Osteoblast (primary cell): Measurements from ENCODE around the gene SEPTIN12. TPM values are rescaled to one million over a fixed set of nuclear protein-coding genes. Genes with fewer than 3 reads are reported as not detected.
A peak's percentile ranks its signal among the peaks of the same experiment; 100 is the strongest.

Experiments
- DNase-seq: peaks from one replicate; pipeline ENCODE4 v3.0.0; 2011; ENCODE audit warnings: low spot score, mixed read lengths; ENCODE audit not compliant: insufficient read length; ENCODE audit errors: missing footprints
- H2AFZ ChIP-seq: 2 replicates; pipeline ENCODE4 v1.6.0; 2011; ENCODE audit warnings: mild to moderate bottlenecking, low read length
- H3K27ac ChIP-seq: 2 replicates; pipeline ENCODE4 v1.5.1; 2011; ENCODE audit warnings: mild to moderate bottlenecking, low read depth, low read length, moderate library complexity
- H3K27me3 ChIP-seq: 2 replicates; pipeline ENCODE4 v1.6.0; 2012; ENCODE audit warnings: mild to moderate bottlenecking, control low read depth, inconsistent platforms, low read length, moderate library complexity; ENCODE audit not compliant: insufficient read depth
- H3K36me3 ChIP-seq: 2 replicates; pipeline ENCODE4 v1.5.1; 2011; ENCODE audit warnings: mild to moderate bottlenecking, low read length, control low read depth, moderate library complexity; ENCODE audit not compliant: insufficient read depth
- H3K4me1 ChIP-seq: 2 replicates; pipeline ENCODE4 v1.5.1; 2011; ENCODE audit warnings: mild to moderate bottlenecking, low read length, control low read depth, moderate library complexity; ENCODE audit not compliant: insufficient read depth
- H3K4me2 ChIP-seq: 2 replicates; pipeline ENCODE4 v1.6.0; 2011; ENCODE audit warnings: mild to moderate bottlenecking, low read length; ENCODE audit not compliant: insufficient read depth
- H3K4me3 ChIP-seq: fragments of 200-600 bp; sonication (generic); 3 replicates; pipeline ENCODE4 v1.5.1; 2012; ENCODE audit warnings: mild to moderate bottlenecking, low read length, inconsistent platforms; ENCODE audit not compliant: insufficient read depth
- H3K79me2 ChIP-seq: 2 replicates; pipeline ENCODE4 v1.6.0; 2012; ENCODE audit warnings: mild to moderate bottlenecking, low read length, control low read depth, inconsistent platforms; ENCODE audit not compliant: insufficient read depth
- H3K9me3 ChIP-seq: 2 replicates; pipeline ENCODE4 v1.5.1; 2011; ENCODE audit warnings: low read depth, low read length, control low read depth
- H4K20me1 ChIP-seq: 2 replicates; pipeline ENCODE4 v1.6.0; 2012; ENCODE audit warnings: mild to moderate bottlenecking, low read length, control low read depth; ENCODE audit not compliant: insufficient read depth
- total RNA-seq: library from RNA; depleted of rRNA; stranded (reverse); fragments of >200 nt; gene quantifications from 2 replicates; pipeline ENCODE4 v1.2.3, GENCODE V29; 2012
- TF ChIP-seq, protein P1 (sequence below): IDR thresholded peaks from 2 replicates; pipeline ENCODE4 v1.5.1; 2011; ENCODE audit warnings: mild to moderate bottlenecking, low read depth, low read length, moderate library complexity; ENCODE audit errors: extremely low read depth

SEPTIN12 gene
- total RNA-seq, 1 donor, result not detected

DNA sequence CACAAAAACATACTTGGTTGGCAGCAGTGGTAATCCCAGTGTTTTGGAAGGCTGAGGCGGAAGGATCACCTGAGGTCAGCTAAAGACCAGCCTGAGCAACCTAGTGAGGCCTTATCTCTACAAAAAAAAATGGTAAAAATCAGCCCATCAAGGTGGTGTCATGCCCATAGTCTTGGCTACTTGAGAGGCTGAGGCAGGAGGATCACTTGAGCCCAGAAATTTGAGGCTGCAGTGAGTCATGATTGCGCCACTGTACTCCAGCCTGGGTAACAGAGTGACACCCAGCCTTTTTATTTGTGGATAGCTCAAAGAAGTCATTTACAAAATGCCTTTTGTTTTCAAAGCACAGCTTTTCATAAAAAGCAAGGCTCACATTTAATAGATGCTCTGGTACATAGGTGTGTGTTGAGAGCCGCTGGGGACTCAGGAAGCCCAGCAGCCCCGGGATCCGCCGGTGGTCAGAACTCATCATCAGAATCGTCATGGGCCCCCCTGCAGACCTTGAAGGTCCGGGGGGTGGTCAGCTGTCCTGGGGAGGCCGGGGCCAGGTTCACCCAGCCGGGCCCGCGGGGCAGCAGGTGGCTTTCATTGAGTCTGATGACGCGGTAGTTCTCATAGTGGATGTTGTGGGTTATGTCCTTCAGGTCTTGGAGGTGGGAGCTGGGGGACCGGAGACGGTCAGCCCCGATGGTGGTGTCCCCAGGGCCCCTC lies 10.7 kb downstream of the SEPTIN12 start:
- Histone ChIP-seq H3K27ac (no peak overlapping the region), H2AFZ (no peak overlapping the region), H3K79me2 (no peaks in the 10 kb centered on the region), H3K36me3 (no peaks in the 10 kb centered on the region), H3K4me3 (no peak overlapping the region), H3K4me1 (no peaks in the 10 kb centered on the region), H3K9me3 (no peaks in the 10 kb centered on the region), H3K27me3 (no peaks in the 10 kb centered on the region), H3K4me2 (no peak overlapping the region), H4K20me1 (no peaks in the 10 kb centered on the region)
- TF ChIP-seq, protein P1, sequence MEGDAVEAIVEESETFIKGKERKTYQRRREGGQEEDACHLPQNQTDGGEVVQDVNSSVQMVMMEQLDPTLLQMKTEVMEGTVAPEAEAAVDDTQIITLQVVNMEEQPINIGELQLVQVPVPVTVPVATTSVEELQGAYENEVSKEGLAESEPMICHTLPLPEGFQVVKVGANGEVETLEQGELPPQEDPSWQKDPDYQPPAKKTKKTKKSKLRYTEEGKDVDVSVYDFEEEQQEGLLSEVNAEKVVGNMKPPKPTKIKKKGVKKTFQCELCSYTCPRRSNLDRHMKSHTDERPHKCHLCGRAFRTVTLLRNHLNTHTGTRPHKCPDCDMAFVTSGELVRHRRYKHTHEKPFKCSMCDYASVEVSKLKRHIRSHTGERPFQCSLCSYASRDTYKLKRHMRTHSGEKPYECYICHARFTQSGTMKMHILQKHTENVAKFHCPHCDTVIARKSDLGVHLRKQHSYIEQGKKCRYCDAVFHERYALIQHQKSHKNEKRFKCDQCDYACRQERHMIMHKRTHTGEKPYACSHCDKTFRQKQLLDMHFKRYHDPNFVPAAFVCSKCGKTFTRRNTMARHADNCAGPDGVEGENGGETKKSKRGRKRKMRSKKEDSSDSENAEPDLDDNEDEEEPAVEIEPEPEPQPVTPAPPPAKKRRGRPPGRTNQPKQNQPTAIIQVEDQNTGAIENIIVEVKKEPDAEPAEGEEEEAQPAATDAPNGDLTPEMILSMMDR, result no peak
- peak; percentile 19 for DNase-seq

DNA sequence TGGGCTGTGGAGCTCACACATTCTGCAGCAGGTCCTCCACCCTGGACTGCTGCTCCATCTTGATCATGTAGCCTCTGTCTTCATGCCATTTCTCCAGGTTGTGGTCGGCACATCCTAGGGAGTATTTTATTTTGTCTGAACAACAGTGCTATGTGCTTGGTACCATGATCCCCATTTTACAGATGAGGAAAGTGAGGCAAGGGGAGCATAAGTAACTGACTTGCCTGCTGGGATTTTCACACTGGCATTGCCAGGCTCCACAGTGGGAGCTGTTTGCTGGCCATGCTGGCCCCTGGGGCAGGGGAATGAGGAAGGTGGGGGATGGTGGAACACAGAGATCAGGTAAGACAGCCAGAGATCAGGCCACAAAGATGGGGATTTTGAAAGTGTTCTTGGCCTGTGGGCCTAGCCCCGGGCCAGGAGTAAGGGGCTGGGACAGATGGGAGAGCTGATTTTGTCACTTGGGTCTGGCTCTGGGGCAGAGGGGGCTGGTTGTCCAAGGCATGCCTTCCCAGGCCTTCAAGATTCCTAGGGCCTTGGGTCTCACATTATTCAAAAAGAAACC lies 11.9 kb downstream of the SEPTIN12 start:
- TF ChIP-seq, protein P1, result no peak
- no peaks in the 10 kb centered on the region for H3K9me3 ChIP-seq
- no peaks in the 10 kb centered on the region for H3K36me3 ChIP-seq
- H2AFZ ChIP-seq, result no peak overlapping the region
- no peaks in the 10 kb centered on the region for H4K20me1 ChIP-seq
- H3K79me2 ChIP-seq, result no peaks in the 10 kb centered on the region
- H3K27me3 ChIP-seq, result no peaks in the 10 kb centered on the region
- no peaks in the 10 kb centered on the region for H3K4me1 ChIP-seq
- no peak overlapping the region for H3K27ac ChIP-seq
- H3K4me2 ChIP-seq, result no peak overlapping the region
- DNase-seq, result peak; percentile 61
- H3K4me3 ChIP-seq, result no peak overlapping the region

DNA sequence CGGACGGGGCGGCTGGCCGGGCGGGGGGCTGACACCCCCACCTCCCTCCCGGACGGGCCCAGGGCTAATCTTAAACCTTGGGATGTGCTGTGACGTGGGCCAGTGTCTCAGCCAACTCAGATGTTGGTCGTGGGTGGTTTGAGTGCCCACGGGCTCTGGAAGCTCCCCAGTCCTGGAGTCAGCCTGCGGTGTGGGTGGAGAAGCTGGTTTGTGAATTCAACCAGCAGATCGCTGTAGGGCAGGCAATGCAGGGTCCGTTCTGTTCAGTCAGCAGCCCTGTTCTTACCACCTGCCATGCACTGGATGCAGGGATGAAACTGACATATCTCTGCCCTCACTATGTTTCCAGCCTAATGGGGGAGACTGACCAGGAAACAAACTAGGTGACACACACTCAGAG lies 13.1 kb downstream of the SEPTIN12 start:
- Histone ChIP-seq H3K79me2 (no peaks in the 10 kb centered on the region), H3K27me3 (no peaks in the 10 kb centered on the region), H4K20me1 (no peaks in the 10 kb centered on the region), H3K36me3 (no peaks in the 10 kb centered on the region), H2AFZ (no peak overlapping the region), H3K4me3 (no peak overlapping the region), H3K4me1 (no peaks in the 10 kb centered on the region), H3K27ac (no peak overlapping the region), H3K4me2 (no peak overlapping the region), H3K9me3 (no peaks in the 10 kb centered on the region)
- peak; percentile 51 for DNase-seq
- TF ChIP-seq, protein P1, result no peak

DNA sequence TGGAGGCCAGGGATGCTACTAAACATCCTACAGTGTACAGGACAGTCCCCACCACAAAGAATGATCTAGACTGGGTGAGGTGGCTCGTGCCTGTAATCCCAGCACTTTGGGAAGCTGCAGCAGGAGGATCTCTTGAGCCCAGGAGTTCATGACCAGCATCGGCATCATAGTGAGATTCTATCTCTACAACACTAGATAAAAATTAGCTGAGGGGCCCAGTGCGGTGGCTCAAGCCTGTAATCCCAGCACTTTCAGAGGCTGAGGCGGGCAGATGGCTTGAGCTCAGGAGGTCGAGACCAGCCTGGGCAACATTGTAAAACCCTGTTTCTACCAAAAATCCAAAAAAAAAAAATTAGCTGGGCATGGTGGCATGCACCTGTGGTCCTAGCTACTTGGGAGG lies 15.8 kb downstream of the SEPTIN12 start:
- Histone ChIP-seq H4K20me1 (no peaks in the 10 kb centered on the region), H3K9me3 (no peaks in the 10 kb centered on the region), H3K79me2 (no peaks in the 10 kb centered on the region), H3K4me3 (no peak overlapping the region), H2AFZ (no peak overlapping the region), H3K36me3 (no peaks in the 10 kb centered on the region), H3K4me2 (no peak overlapping the region), H3K4me1 (peaks cover 12% of the 10 kb centered on the region), H3K27me3 (no peaks in the 10 kb centered on the region), H3K27ac (no peak overlapping the region)
- no peak for DNase-seq
- TF ChIP-seq, protein P1, result no peak
